ENCODE data around the gene SPPL2B. TPM values are rescaled to one million over a fixed set of nuclear protein-coding genes. Genes with fewer than 3 reads are reported as not detected.

SPPL2B gene
- total RNA-seq, 4 donors from 2014 or later = 196 to 448 (median 270) TPM

DNA sequence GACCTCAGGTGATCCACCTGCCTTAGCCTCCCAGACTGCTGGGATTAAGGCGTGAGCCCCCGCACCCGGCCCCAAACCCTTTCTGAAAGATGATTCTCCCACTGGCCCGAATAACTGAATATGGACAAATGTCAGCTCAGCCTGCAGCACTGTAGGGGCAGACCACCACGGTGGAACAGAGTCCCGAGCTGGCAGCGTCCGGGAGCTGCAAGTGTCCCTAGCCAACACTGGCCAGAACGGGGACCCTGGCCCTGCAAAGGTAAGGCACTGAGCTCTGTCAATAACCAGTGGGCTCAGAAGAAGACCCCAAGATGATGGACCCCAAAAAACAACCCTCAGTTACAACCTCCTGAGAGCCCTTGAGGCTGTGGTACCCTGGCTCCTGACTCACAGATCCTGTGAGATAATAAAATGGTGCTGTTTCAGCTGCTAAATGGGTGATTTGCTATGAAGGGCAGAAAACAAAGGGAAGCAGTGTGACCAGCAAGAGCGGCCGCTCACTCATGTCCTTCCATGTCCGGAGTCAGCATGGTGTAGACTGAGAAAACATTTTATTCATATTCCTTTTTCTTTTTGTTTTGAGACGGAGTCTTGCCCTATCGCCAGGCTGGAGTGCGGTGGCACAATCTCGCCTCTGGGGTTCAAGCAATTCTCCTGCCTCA lies 1.7 kb upstream of the SPPL2B start:
- Histone ChIP-seq H3K36me3 (peaks cover 0 to 44% (median 0%) of the 10 kb centered on the region in 3 donors), H3K9me3 (no peaks in the 10 kb centered on the region), H3K4me3 (no peak overlapping the region), H3K27ac (peak overlapping the region in 1 of 4 donors; percentile 79), H3K27me3 (no peaks in the 10 kb centered on the region), H3K4me1 (peaks cover 0 to 43% (median 36%) of the 10 kb centered on the region in 4 donors)
- TF ChIP-seq, protein P1, sequence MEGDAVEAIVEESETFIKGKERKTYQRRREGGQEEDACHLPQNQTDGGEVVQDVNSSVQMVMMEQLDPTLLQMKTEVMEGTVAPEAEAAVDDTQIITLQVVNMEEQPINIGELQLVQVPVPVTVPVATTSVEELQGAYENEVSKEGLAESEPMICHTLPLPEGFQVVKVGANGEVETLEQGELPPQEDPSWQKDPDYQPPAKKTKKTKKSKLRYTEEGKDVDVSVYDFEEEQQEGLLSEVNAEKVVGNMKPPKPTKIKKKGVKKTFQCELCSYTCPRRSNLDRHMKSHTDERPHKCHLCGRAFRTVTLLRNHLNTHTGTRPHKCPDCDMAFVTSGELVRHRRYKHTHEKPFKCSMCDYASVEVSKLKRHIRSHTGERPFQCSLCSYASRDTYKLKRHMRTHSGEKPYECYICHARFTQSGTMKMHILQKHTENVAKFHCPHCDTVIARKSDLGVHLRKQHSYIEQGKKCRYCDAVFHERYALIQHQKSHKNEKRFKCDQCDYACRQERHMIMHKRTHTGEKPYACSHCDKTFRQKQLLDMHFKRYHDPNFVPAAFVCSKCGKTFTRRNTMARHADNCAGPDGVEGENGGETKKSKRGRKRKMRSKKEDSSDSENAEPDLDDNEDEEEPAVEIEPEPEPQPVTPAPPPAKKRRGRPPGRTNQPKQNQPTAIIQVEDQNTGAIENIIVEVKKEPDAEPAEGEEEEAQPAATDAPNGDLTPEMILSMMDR (IDR thresholded peaks at IDR 0.05) = no peak
- TF ChIP-seq POLR2A (IDR thresholded peaks at IDR 0.05) = no peak
- DNase-seq = no peak

DNA sequence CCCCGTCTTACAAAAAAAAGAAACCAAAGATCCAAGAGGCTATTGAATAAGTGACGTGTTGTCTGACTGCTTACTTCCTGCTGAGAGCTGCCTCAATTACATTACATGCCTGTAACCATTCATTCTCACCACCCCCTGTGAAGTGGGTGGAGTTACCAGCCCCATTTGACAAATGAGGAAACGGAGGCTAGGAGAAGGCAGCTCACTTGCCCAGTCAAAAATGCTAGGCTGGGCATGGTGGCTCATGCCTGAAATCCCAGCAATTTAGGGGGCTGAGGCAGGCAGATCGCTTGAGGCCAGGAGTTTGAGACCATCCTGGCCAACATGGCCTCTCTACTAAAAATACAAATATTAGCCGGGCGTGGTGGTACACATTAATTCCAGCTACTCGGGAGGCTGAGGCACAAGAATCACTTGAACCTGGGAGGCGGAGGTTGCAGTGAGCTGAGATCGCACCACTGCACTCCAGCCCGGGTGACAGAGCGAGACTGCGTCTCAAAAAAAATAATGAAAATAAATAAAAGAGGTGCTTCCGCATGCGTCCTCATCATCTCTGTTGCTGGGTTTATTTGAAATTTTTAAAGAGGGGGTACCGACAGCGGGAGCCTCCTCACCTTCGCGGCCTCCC lies 597 bp upstream of the SPPL2B start:
- DNase-seq = peak in 2 of 3 donors; percentile 67 to 82
- H3K9me3 ChIP-seq = no peaks in the 10 kb centered on the region
- TF ChIP-seq, protein P1 (IDR thresholded peaks at IDR 0.05) = no peak
- peak; percentile 42 to 47 for TF ChIP-seq POLR2A (IDR thresholded peaks at IDR 0.05)
- peak overlapping the region; percentile 79 to 98 (median 90) for H3K27ac ChIP-seq
- H3K36me3 ChIP-seq = peaks cover 0 to 34% (median 0%) of the 10 kb centered on the region in 3 donors
- no peaks in the 10 kb centered on the region for H3K27me3 ChIP-seq
- H3K4me3 ChIP-seq = peak overlapping the region; percentile 75 to 99 (median 88)
- peaks cover 0 to 52% (median 45%) of the 10 kb centered on the region in 4 donors for H3K4me1 ChIP-seq

GRCh38 chr19:2329149-2329478 lies 630 bp downstream of the SPPL2B start:
- H3K27ac ChIP-seq = peak overlapping the region; percentile 79 to 98 (median 90)
- no peaks in the 10 kb centered on the region for H3K27me3 ChIP-seq
- TF ChIP-seq, protein P1 (IDR thresholded peaks at IDR 0.05) = no peak
- no peak for TF ChIP-seq POLR2A (IDR thresholded peaks at IDR 0.05)
- peaks cover 0 to 63% (median 50%) of the 10 kb centered on the region in 4 donors for H3K4me1 ChIP-seq
- peaks cover 0 to 22% (median 0%) of the 10 kb centered on the region in 3 donors for H3K36me3 ChIP-seq
- no peaks in the 10 kb centered on the region for H3K9me3 ChIP-seq
- peak overlapping the region; percentile 75 to 99 (median 88) for H3K4me3 ChIP-seq
- DNase-seq = no peak

GRCh38 chr19:2329501-2329916 lies 1.0 kb downstream of the SPPL2B start:
- Histone ChIP-seq H3K9me3 (no peaks in the 10 kb centered on the region), H3K4me3 (peak overlapping the region; percentile 75 to 99 (median 88)), H3K27me3 (no peaks in the 10 kb centered on the region), H3K27ac (peak overlapping the region in 3 of 4 donors; percentile 89 to 98 (median 92)), H3K4me1 (peaks cover 0 to 67% (median 48%) of the 10 kb centered on the region in 4 donors), H3K36me3 (peaks cover 0 to 21% (median 0%) of the 10 kb centered on the region in 3 donors)
- TF ChIP-seq POLR2A (IDR thresholded peaks at IDR 0.05) = no peak
- TF ChIP-seq, protein P1 (IDR thresholded peaks at IDR 0.05) = no peak
- DNase-seq = peak in 1 of 3 donors; percentile 64

DNA sequence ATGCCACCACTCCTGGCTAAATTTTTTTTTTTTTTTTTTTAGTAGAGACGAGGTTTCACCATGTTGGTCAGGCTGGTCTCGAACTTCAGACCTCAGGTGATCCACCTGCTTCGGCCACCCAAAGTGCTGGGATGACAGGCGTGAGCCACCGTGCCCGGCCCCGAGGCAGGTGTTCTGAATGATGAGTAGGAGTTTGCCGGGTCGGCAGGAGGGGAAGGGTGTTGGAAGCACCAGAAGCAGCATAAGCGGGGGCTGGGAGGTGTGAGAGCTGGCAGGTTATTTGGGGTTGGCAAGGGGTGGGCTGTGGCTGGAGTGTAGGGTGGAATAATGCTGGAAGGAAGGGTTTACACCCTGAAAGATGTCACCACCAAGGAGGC lies 1.8 kb downstream of the SPPL2B start:
- peak overlapping the region; percentile 88 to 98 (median 90) for H3K27ac ChIP-seq
- H3K4me1 ChIP-seq = peaks cover 0 to 70% (median 45%) of the 10 kb centered on the region in 4 donors
- H3K9me3 ChIP-seq = no peaks in the 10 kb centered on the region
- peaks cover 0 to 20% (median 0%) of the 10 kb centered on the region in 3 donors for H3K36me3 ChIP-seq
- no peak for DNase-seq
- peak overlapping the region in 2 of 4 donors; percentile 43 to 87 for H3K4me3 ChIP-seq
- no peaks in the 10 kb centered on the region for H3K27me3 ChIP-seq
- no peak for TF ChIP-seq POLR2A (IDR thresholded peaks at IDR 0.05)
- TF ChIP-seq, protein P1 (IDR thresholded peaks at IDR 0.05) = no peak

All from Peyer's patch (tissue), 4 donors.